HFF-Myc (cell line): ENCODE results near the gene UNCX.

ENCODE experiments used
- DNase-seq: peaks from one replicate; pipeline ENCODE4 v3.0.0-alpha.2; 2011; ENCODE audit warnings: low read depth; ENCODE audit errors: extremely low read depth
- H3K4me3 ChIP-seq: replicated peaks from 2 replicates; pipeline ENCODE4 v1.5.1; 2011; ENCODE audit warnings: low read depth, mild to moderate bottlenecking, control low read depth, low read length
- CTCF ChIP-seq: IDR thresholded peaks from 2 replicates; pipeline ENCODE4 v1.5.1; 2012; ENCODE audit warnings: mild to moderate bottlenecking, low read depth, low read length, control low read depth; ENCODE audit errors: missing control alignments

Gene UNCX

GRCh38 chr7:1234881-1235500 is 2.3 kb downstream of the UNCX start:
- H3K4me3 ChIP-seq = no peak overlapping the region
- TF ChIP-seq CTCF = no peak
- no peak for DNase-seq

- DNase-seq = no peak
- no peak overlapping the region for H3K4me3 ChIP-seq
- TF ChIP-seq CTCF = no peak
Measured at GRCh38 chr7:1235501-1236131, 2.9 kb downstream of the UNCX start.

- DNase-seq = no peak
- no peak for TF ChIP-seq CTCF
- H3K4me3 ChIP-seq = no peak overlapping the region
Measured at GRCh38 chr7:1236132-1236661, 3.5 kb downstream of the UNCX start.

GRCh38 chr7:1236831-1237701 is 4.4 kb downstream of the UNCX start:
- TF ChIP-seq CTCF = no peak
- no peak overlapping the region for H3K4me3 ChIP-seq
- no peak for DNase-seq

- no peak for DNase-seq
- H3K4me3 ChIP-seq = no peak overlapping the region
- no peak for TF ChIP-seq CTCF
Measured at GRCh38 chr7:1237704-1238255, 5.1 kb downstream of the UNCX start.

- DNase-seq = no peak
- H3K4me3 ChIP-seq = no peak overlapping the region
- no peak for TF ChIP-seq CTCF
Measured at GRCh38 chr7:1238450-1238882, 5.8 kb downstream of the UNCX start.
